HG02798 (cell line): ENCODE results near the gene SUDS3.
"Not testable (repeated sequence)": the region's sequence is repeated elsewhere in the genome, so short reads cannot be mapped to it uniquely, and the experiment has no call there.

Experiments used
- ATAC-seq: cut with Tn5 transposase; IDR thresholded peaks from one replicate; pipeline ENCODE4 v1.9.1; 2021; ENCODE audit warnings: mild to moderate bottlenecking; ENCODE audit not compliant: unreplicated experiment, poor library complexity

Gene SUDS3, protein sequence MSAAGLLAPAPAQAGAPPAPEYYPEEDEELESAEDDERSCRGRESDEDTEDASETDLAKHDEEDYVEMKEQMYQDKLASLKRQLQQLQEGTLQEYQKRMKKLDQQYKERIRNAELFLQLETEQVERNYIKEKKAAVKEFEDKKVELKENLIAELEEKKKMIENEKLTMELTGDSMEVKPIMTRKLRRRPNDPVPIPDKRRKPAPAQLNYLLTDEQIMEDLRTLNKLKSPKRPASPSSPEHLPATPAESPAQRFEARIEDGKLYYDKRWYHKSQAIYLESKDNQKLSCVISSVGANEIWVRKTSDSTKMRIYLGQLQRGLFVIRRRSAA

DNA sequence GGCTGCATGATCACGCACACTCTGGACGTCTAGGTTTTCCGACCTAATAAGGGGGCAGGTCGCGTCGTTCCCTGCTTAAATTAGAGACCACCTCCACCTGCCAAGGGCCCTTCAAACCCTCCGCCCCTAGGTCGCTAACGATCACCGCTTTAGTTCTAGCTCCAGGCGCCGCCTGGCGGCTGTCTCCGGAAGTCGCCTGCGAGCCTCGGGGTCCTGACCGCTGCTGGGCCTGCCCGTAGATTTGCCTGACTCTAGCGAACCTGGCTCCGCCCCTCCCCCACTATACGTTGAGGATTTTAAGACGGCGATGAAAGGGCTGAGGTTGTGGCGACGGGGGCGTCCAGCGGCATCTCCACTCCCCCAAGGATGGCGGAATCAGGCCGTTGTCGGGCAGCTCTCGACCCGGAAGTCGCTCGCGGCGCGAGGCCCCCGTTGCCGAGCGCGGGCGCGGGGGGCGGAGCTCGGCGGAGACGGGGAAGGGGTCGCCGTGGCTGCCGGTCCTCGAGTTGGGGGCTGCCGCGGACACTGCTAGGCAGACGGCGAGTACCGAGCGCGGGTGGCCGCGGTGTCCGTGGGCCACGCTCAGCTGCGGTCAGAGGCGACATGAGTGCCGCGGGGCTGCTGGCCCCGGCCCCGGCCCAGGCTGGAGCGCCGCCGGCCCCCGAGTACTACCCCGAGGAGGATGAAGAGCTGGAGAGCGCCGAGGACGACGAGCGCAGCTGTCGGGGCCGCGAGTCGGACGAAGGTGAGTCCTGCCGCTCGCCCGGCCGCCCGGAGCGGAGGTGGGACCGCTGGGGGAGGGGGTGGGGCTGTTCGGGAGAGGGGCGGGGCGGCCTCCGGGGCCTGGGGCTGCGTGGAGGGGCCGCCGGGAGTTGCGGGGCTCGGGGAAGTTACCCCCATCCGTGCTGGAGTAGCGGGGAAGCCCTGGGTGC, at the start of gene SUDS3:
Gene SUDS3 (plus strand): TSS at position 467 of the 932 bp plus-strand sequence. CDS start 137 bp downstream, at position 604.
- ATAC-seq = peak; percentile 35

DNA sequence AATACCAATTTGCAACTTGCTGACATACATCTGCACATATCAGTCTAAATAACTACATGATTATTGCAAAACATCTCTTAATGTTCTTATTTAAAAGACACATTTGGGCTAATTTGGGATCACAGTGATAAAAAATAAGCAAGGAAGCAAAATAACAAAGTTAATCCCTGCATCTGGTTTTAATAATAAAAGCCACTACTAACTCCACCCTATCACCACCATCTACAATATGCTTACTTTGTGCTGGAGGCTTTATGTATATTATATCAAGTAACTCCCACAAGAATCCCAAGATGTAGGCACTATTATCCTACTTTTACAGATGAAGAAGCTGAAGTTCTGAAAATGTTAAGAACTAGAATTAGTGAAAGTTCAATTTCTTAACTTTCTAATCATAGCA, 49.4 kb upstream of the SUDS3 start:
- no peak for ATAC-seq

GRCh38 chr12:118327391-118327790, 49.0 kb upstream of the SUDS3 start:
- ATAC-seq = no peak

DNA sequence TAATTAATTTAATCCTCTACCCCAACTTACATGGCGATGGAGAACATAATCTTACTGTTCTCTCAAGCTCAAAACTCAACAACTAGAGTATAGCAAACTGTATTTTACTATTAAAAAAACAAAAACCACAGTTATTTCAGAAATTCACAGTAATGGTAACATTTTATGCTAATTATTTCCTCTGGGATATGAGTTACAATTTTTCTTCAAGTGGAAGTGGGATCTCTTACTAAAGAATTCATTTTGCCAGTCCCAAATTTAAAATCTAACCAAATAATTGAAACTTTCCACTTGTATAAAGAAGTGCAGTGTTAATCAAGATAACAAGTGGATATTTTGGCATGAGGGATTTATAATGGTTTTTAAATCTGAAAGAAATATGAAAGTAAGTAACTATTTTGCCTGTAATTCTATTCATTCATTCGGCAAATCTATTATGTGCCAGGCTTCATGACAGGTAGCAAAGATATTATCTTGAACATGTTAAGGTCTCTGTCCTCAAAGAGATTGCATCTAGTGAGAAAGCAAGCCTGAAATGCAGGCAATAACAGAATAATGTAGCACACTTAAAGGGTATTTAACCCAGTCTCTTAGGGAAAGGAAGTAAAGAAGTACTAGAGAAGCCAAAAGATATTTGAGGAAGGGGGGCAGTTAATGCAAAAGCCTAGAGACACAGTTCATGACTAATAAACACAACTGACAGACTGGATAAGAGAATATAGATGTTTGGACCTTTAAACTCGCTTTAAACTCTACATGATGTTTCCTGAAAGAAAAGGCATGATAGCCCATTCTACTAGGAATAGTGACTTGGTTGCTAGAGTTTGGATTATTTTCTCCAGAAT, 47.6 kb upstream of the SUDS3 start:
- no peak for ATAC-seq

DNA sequence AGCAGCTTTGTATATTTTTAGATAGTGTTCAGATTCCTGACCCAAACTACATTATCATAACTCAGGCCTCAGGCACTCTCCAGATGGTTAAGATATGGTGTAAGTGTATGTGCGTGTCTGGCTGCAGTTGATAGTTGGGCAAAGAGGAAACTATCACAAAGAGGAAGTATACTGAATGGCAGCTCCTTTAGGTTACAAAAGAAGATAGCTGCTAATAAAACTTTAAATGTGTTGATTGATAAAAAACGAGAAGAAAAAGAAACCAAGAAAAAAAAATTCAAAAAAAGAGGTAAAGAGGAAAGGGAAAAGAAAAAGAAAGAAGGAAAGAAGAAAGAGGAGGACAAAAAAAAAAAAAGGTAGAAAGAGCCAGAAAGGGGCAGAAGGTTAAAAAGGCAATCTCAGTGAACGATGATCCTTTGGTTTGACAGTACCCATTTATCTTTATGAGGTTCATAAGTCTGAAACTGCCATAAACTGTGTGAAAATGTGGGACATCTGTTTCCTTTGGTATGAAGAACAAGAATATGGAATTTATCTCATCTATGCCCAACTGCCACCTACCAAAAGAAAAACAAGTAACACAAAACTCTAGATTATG, 45.8 kb upstream of the SUDS3 start:
- peak; percentile 70 for ATAC-seq

GRCh38 chr12:118332511-118332910, 43.8 kb upstream of the SUDS3 start:
- no peak for ATAC-seq

- no peak for ATAC-seq
Measured at GRCh38 chr12:118334241-118334640, 42.1 kb upstream of the SUDS3 start.

GRCh38 chr12:118334939-118335567, 41.3 kb upstream of the SUDS3 start:
- ATAC-seq = no peak

DNA sequence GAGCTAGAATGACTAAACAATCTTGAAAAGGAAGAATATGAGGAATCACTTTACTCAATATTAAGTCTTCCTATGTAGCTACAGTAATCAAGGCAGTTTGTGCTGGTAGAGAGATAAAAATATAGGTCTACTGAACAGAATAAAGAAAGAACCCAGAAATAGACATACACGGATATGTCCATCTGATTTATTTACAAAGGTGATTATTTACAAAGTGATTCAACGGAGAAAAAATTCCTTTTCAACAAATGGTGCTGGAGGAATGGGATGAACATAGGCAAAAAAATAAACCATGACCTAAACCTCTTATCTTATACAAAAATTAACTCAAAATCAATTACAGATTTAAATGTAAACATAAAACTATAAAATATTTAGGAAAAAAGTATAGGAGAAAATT, 40.2 kb upstream of the SUDS3 start:
- no peak for ATAC-seq

- ATAC-seq = no peak
Measured at GRCh38 chr12:118337194-118337838, 39.0 kb upstream of the SUDS3 start.

GRCh38 chr12:118342090-118342489, 34.3 kb upstream of the SUDS3 start:
- no peak for ATAC-seq

DNA sequence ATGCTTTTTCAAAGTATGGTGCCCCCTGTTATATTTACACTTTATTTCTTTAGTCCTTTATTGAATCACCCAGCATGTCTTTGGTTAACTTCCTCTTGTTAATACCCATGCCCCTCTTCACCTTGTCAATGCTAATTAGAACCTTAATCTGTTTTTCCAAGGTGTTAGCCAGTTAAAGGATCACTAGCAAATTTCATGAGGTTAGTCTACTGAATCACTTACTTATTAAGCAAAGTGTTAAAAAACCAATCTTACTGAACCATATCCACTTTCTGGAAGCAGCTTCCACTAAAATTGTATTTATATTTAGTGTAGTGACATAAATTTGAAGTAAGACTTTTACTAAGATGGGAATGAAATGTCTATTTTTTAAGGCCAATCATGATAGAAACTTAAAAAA, 31.5 kb upstream of the SUDS3 start:
- ATAC-seq = no peak

DNA sequence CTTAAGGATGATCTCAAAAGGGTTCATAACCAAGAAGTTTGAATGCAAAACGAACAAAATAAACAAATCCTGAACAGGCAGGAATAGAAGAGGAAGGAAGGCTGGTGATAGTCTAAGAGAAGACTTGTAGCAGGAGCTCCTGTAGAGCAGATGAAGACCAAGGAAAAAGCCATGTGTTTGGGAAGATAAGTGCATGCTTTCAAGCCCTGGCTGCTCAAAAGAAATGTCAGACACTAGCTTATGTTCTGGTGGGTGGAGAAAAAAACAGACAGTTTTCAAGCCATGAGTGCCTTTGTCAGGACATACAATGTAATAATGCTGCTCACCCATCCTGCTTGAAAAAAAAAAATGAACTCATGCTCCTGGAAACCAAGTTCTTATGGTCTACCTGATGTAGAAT, 31.0 kb upstream of the SUDS3 start:
- no peak for ATAC-seq

DNA sequence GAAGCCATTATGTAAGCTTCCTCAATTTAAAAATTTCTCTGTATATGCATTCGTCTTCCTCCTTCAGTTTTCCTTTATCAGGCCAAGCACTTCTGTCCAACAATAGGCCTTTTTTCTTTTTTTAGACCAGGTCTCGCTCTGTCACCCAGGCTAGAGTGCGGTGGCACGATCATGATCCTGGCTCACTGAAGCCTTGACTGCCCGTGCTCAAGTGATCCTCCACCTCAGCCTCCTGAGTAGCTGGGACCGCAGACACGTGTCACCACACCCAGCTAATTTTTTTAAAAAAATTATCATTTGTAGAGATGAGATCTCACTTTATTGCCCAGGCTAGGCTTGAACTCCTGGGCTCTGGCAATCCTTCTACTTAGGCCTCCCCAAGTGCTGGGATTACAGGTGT, 29.5 kb upstream of the SUDS3 start:
- peak; percentile 66 for ATAC-seq

- no peak for ATAC-seq
Measured at GRCh38 chr12:118347916-118348315, 28.4 kb upstream of the SUDS3 start.

GRCh38 chr12:118350908-118351559, 25.3 kb upstream of the SUDS3 start:
- ATAC-seq = no peak

DNA sequence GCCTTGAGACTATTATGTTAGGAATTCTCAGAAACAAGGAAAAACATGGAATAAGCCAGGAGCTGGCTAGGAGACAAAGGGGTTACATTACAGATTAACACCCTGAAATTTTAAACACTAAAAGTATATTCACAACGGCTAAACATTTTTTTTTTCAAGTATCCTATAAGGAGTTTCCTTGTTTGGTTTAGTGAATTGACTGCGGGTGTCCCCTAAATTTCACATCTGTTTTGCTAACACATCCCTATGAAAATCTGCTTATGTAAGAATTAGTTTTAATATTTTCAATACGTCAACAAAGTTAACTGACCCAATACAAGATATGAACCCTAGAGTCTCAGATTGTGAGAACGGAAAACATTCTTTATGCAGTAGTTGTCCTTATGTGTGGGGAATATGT, 22.6 kb upstream of the SUDS3 start:
- ATAC-seq = no peak

DNA sequence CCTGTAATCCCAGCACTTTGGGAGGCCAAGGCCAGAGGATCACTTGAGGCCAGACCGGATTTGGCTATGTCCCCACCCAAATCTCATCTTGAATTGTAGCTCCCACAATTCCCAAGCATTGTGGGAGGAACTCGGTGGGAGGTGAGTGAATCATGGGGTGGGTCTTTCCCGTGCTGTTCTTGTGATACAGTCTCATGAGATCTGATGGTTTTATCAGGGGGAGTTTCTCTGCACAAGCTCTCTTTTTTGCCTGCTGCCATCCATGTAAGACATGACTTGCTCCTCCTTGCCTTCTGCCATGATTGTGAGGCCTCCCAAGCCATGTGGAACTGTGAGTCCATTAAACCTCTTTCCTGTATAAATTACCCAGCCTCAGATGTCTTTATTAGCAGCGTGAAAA, 21.9 kb upstream of the SUDS3 start:
- ATAC-seq = not testable (repeated sequence)

DNA sequence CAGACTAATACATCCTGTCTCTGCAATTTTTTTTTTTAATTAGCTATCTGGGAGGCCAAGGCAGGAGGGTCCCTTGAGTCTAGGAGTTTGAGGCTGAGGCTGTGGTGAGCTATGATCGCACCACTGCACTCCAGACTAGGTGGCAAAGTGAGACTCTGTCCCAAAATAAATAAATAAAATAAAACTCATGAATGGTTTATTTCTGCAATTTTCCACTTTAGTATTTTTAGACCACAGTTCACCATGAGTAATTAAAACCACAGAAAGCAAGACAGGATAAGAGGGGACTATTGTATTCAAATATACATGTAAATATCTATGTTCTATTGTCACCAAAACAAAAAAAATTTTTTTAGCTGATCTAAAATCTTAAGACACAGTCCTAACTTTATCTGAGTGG, 21.5 kb upstream of the SUDS3 start:
- ATAC-seq = no peak
